NCI-H526 (cell line): ENCODE data around the gene PPP1R27.
A peak's percentile ranks its signal among the peaks of the same experiment; 100 is the strongest.

Experiments used
- DNase-seq, 2 experiments: peaks; one replicate each; lab custom pipeline; 2025; lab: John Stamatoyannopoulos, UW

The PPP1R27 gene

GRCh38 chr17:81821147-81821546 is 13.7 kb downstream of the PPP1R27 start:
- DNase-seq, result no peak

- no peak for DNase-seq
Observed at GRCh38 chr17:81819708-81820107, 15.1 kb downstream of the PPP1R27 start.

- no peak for DNase-seq
Observed at GRCh38 chr17:81817758-81818147, 17.1 kb downstream of the PPP1R27 start.

- DNase-seq, result no peak
Observed at GRCh38 chr17:81815646-81815986, 19.2 kb downstream of the PPP1R27 start.

- peak in 1 of 2 experiments; percentile 66 for DNase-seq
Observed at GRCh38 chr17:81814748-81815645, 19.9 kb downstream of the PPP1R27 start.

GRCh38 chr17:81813861-81814683 is 20.8 kb downstream of the PPP1R27 start:
- DNase-seq, result no peak

- no peak for DNase-seq
Observed at GRCh38 chr17:81813371-81813684, 21.5 kb downstream of the PPP1R27 start.

- DNase-seq, result no peak
Observed at GRCh38 chr17:81812571-81813370, 22.1 kb downstream of the PPP1R27 start.

GRCh38 chr17:81811705-81812570 is 22.9 kb downstream of the PPP1R27 start:
- DNase-seq, result no peak

GRCh38 chr17:81810892-81811704 is 23.8 kb downstream of the PPP1R27 start:
- DNase-seq, result no peak

- DNase-seq, result no peak
Observed at GRCh38 chr17:81810476-81810875, 24.4 kb downstream of the PPP1R27 start.

GRCh38 chr17:81809556-81809998 is 25.3 kb downstream of the PPP1R27 start:
- no peak for DNase-seq

GRCh38 chr17:81808778-81809555 is 25.9 kb downstream of the PPP1R27 start:
- peak in 1 of 2 experiments; percentile 55 for DNase-seq

- peak in 1 of 2 experiments; percentile 34 for DNase-seq
Observed at GRCh38 chr17:81807839-81808238, 27.0 kb downstream of the PPP1R27 start.

GRCh38 chr17:81807210-81807719 is 27.6 kb downstream of the PPP1R27 start:
- peak in 1 of 2 experiments; percentile 43 for DNase-seq

- DNase-seq, result no peak
Observed at GRCh38 chr17:81806461-81807209, 28.2 kb downstream of the PPP1R27 start.

GRCh38 chr17:81805707-81806460 is 29.0 kb downstream of the PPP1R27 start:
- DNase-seq, result no peak
